Testis (tissue), 2 donors: ENCODE measurements around the gene ORMDL2.

Experiments used
- CTCF ChIP-seq, 3 experiments: fragments of 450-650 bp in 2 of 3; fragments of 200-600 bp in 1 of 3; sonication (generic) in 1 of 3; IDR thresholded peaks; one replicate each; pipeline ENCODE4 v1.5.1; 2016 to 2019; ENCODE audit warnings: antibody characterized with exemption in 3 of 3, mild to moderate bottlenecking in 2 of 3, moderate library complexity in 1 of 3
- POLR2A ChIP-seq: fragments of 450-650 bp; IDR thresholded peaks from one replicate; pipeline ENCODE4 v1.6.1; 2017; ENCODE audit warnings: antibody characterized with exemption, mild to moderate bottlenecking, moderate library complexity

- TF ChIP-seq CTCF (IDR thresholded peaks at IDR 0.05), result no peak
- no peak for TF ChIP-seq POLR2A
Observed at GRCh38 chr12:55861396-55861795, 43.6 kb downstream of the ORMDL2 start.
